H1 (cell line): ENCODE data around the gene FAF2. TPM values are rescaled to one million over a fixed set of nuclear protein-coding genes. Genes with fewer than 3 reads are reported as not detected.

ENCODE experiments used
- CTCF ChIA-PET: fragments of 300-600 bp; sonication (Branson Sonifier 250); formaldehyde crosslinking; loops from one replicate; lab custom pipeline; 2021; ENCODE audit not compliant: partially characterized antibody; lab: Charles Lee
- POLR2A ChIA-PET: fragments of 300-600 bp; sonication (Branson Sonifier 250); formaldehyde crosslinking; loops from one replicate; lab custom pipeline; 2021; ENCODE audit warnings: inconsistent platforms; ENCODE audit not compliant: partially characterized antibody; lab: Charles Lee
- DNase-seq, 2 experiments: peaks; one replicate each; pipeline versions ENCODE4 v3.0.0 to v3.0.0-alpha.2; 2010 to 2022; ENCODE audit warnings: low spot score in 2 of 2, low read depth in 1 of 2, mixed read lengths in 1 of 2
- FAIRE-seq: peaks from 2 replicates; lab custom pipeline; 2011; peaks lifted over from hg19 to GRCh38; lab: Jason Lieb, UNC
- H2AFZ ChIP-seq: 2 replicates; pipeline ENCODE4 v1.8.1; 2012; ENCODE audit warnings: low read length, inconsistent platforms
- H2AK5ac ChIP-seq: 2 replicates; pipeline ENCODE4 v1.6.1; 2013; ENCODE audit warnings: low read depth, low read length
- H2BK120ac ChIP-seq: replicated peaks from 2 replicates; pipeline ENCODE3; 2013; ENCODE audit warnings: low read depth, low read length, inconsistent platforms
- H2BK12ac ChIP-seq: 2 replicates; pipeline ENCODE4 v1.6.1; 2013; ENCODE audit warnings: low read depth, low read length
- H2BK15ac ChIP-seq: 2 replicates; pipeline ENCODE4 v1.6.1; 2013; ENCODE audit warnings: low read length
- H2BK20ac ChIP-seq: 2 replicates; pipeline ENCODE4 v1.6.1; 2013; ENCODE audit warnings: low read length
- H2BK5ac ChIP-seq: 2 replicates; pipeline ENCODE4 v1.6.1; 2013; ENCODE audit warnings: low read depth, low read length
- H3K14ac ChIP-seq: 2 replicates; pipeline ENCODE4 v1.6.1; 2013; ENCODE audit warnings: inconsistent platforms; ENCODE audit not compliant: insufficient read length
- H3K18ac ChIP-seq: 2 replicates; pipeline ENCODE4 v1.6.1; 2013; ENCODE audit warnings: low read length; ENCODE audit errors: extremely low read depth
- H3K23ac ChIP-seq: 2 replicates; pipeline ENCODE4 v1.6.1; 2013; ENCODE audit warnings: inconsistent platforms; ENCODE audit not compliant: insufficient read length
- H3K23me2 ChIP-seq: 2 replicates; pipeline ENCODE4 v1.6.1; 2013; ENCODE audit warnings: low read depth, low read length
- H3K27ac ChIP-seq: 2 replicates; pipeline ENCODE4 v1.6.1; 2011; ENCODE audit warnings: low read depth, low read length, inconsistent platforms
- H3K27me3 ChIP-seq, 4 experiments: replicated peaks in 1 of 4; 1 replicate in 1 of 4; 2 replicates in 3 of 4; pipeline versions ENCODE4 v1.6.1 to v1.8.1; 2011 to 2013; ENCODE audit warnings: low read length in 3 of 4, mild to moderate bottlenecking in 3 of 4, inconsistent platforms in 2 of 4, mixed read lengths in 2 of 4, moderate library complexity in 1 of 4; ENCODE audit not compliant: control insufficient read depth in 3 of 4, insufficient read depth in 3 of 4; ENCODE audit errors: extremely low read depth in 1 of 4
- H3K36me3 ChIP-seq, 4 experiments: 2 replicates each; pipeline versions ENCODE4 v1.6.1 to v1.8.1; 2011 to 2013; ENCODE audit warnings: mild to moderate bottlenecking in 4 of 4, low read length in 3 of 4, moderate library complexity in 2 of 4, control low read depth in 1 of 4, inconsistent platforms in 1 of 4; ENCODE audit not compliant: insufficient read depth in 4 of 4, control insufficient read depth in 2 of 4
- H3K4ac ChIP-seq: replicated peaks from 2 replicates; pipeline ENCODE3; 2013; ENCODE audit warnings: low read length, low read depth, mixed read lengths, inconsistent platforms; ENCODE audit not compliant: insufficient read length
- H3K4me1 ChIP-seq, 4 experiments: replicated peaks in 1 of 4; 1 replicate in 1 of 4; 2 replicates in 3 of 4; pipeline versions ENCODE4 v1.6.1 to v1.8.1; 2011 to 2013; ENCODE audit warnings: low read length in 3 of 4, inconsistent platforms in 2 of 4, mixed read lengths in 1 of 4; ENCODE audit not compliant: insufficient read depth in 4 of 4, control insufficient read depth in 3 of 4
- H3K4me2 ChIP-seq, 2 experiments: 2 replicates each; pipeline versions ENCODE4 v1.6.1 to v1.8.1; 2011 to 2013; ENCODE audit warnings: low read depth in 2 of 2, low read length in 2 of 2, control low read depth in 1 of 2, inconsistent platforms in 1 of 2, mild to moderate bottlenecking in 1 of 2; ENCODE audit not compliant: insufficient read depth in 1 of 2
- H3K4me3 ChIP-seq, 4 experiments: fragments of 200-600, 300-600 bp in 1 of 4; sonication (generic), shearing (Covaris generic), sonication (Bioruptor Twin) in 1 of 4; 2 replicates each; pipeline versions ENCODE4 v1.5.1 to v1.8.1; 2011 to 2016; ENCODE audit warnings: low read length in 4 of 4, low read depth in 3 of 4, control low read depth in 2 of 4, inconsistent platforms in 2 of 4, mild to moderate bottlenecking in 2 of 4, mixed read lengths in 1 of 4, moderate library complexity in 1 of 4; ENCODE audit not compliant: insufficient read depth in 2 of 4; ENCODE audit errors: extremely low read depth in 1 of 4
- H3K56ac ChIP-seq: replicated peaks from 2 replicates; pipeline ENCODE3; 2013; ENCODE audit warnings: low read depth, mild to moderate bottlenecking, mixed read lengths, low read length, inconsistent platforms; ENCODE audit not compliant: insufficient read length
- H3K79me1 ChIP-seq: 2 replicates; pipeline ENCODE4 v1.6.1; 2013; ENCODE audit warnings: low read depth, low read length, control low read depth
- H3K79me2 ChIP-seq, 2 experiments: 2 replicates each; pipeline versions ENCODE4 v1.6.1 to v1.8.1; 2012 to 2013; ENCODE audit warnings: low read length in 2 of 2, mild to moderate bottlenecking in 2 of 2, inconsistent platforms in 1 of 2; ENCODE audit not compliant: insufficient read depth in 2 of 2, control insufficient read depth in 1 of 2
- H3K9ac ChIP-seq, 4 experiments: replicated peaks in 1 of 4; 1 replicate in 1 of 4; 2 replicates in 3 of 4; pipeline versions ENCODE4 v1.6.1 to v1.8.1; 2011 to 2013; ENCODE audit warnings: low read depth in 3 of 4, low read length in 3 of 4, control low read depth in 2 of 4, mild to moderate bottlenecking in 2 of 4, moderate library complexity in 2 of 4, inconsistent platforms in 1 of 4; ENCODE audit errors: extremely low read depth in 1 of 4
- H3K9me3 ChIP-seq, 2 experiments: 2 replicates each; pipeline versions ENCODE4 v1.6.1 to v1.8.1; 2012 to 2013; ENCODE audit warnings: mild to moderate bottlenecking in 2 of 2, moderate library complexity in 2 of 2, control low read depth in 1 of 2, inconsistent platforms in 1 of 2, low read depth in 1 of 2, low read length in 1 of 2, mixed read lengths in 1 of 2; ENCODE audit not compliant: insufficient read depth in 2 of 2
- H4K20me1 ChIP-seq, 2 experiments: replicated peaks in 1 of 2; 2 replicates each; pipeline versions ENCODE3 to v1.8.1; 2011 to 2013; ENCODE audit warnings: inconsistent platforms in 2 of 2, low read length in 2 of 2, mild to moderate bottlenecking in 1 of 2; ENCODE audit not compliant: insufficient read depth in 2 of 2, control insufficient read depth in 1 of 2
- H4K5ac ChIP-seq: 2 replicates; pipeline ENCODE4 v1.6.1; 2013; ENCODE audit warnings: low read length, low read depth, mixed read lengths, inconsistent platforms; ENCODE audit not compliant: insufficient read length
- H4K8ac ChIP-seq: 2 replicates; pipeline ENCODE4 v1.8.0; 2013; ENCODE audit warnings: mild to moderate bottlenecking, moderate library complexity, low read length, inconsistent platforms; ENCODE audit not compliant: insufficient read depth; ENCODE audit errors: extremely low read depth
- H4K91ac ChIP-seq: replicated peaks from 2 replicates; pipeline ENCODE3; 2013; ENCODE audit warnings: low read length, mixed read lengths, inconsistent platforms; ENCODE audit not compliant: insufficient read length
- BRCA1 ChIP-seq: IDR thresholded peaks from 2 replicates; pipeline ENCODE4 v1.6.1; 2012; ENCODE audit warnings: low read depth, low read length, improper control_type of control experiment
- WGBS, 2 experiments: shearing (Covaris generic) in 1 of 2; methylation state at CpG; one replicate each; pipeline versions ENCODE4 v1.1.6 to v1.1.7; 2013 to 2015; ENCODE audit warnings: low lambda C conversion rate in 2 of 2, mixed read lengths in 2 of 2, inconsistent platforms in 1 of 2, low coverage in 1 of 2, missing lambda C conversion rate in 1 of 2; ENCODE audit not compliant: insufficient replicate concordance in 2 of 2, insufficient coverage in 1 of 2, insufficient read length in 1 of 2; ENCODE audit errors: extremely low coverage in 1 of 2, missing lambda C conversion rate in 1 of 2; 5-methylcytosine and 5-hydroxymethylcytosine counted together
- polyA plus RNA-seq, 7 experiments: library from polyadenylated mRNA; depleted of rRNA in 3 of 7; stranded (reverse) in 5 of 7; unstranded in 2 of 7; fragments of >200 nt in 5 of 7; fragments of 200-250 nt in 2 of 7; gene quantifications; 1 replicate in 5 of 7; 2 replicates in 1 of 7; 4 replicates in 1 of 7; pipeline versions ENCODE4 v1.2.1 to v1.2.3, GENCODE V29; 2011 to 2013; ENCODE audit warnings: missing spikeins in 2 of 7, mixed read lengths in 2 of 7
- total RNA-seq: library from RNA; stranded (reverse); fragmentation: NEBNext Ultra II Directional; extraction: Animal tissue kit (Norgen Biotek cat#: 25700); gene quantifications from 2 replicates; pipeline ENCODE4 v1.2.1, GENCODE V29; 2021

Gene FAF2
- total and polyA plus RNA-seq, 2 of the 8 experiments (the other 6 are each of a cell fraction or from before 2014, with no cell fraction given), result 20.8 to 35.8 TPM

- peak overlapping the region; percentile 79; the same call in 1 of the 2 replicates for H2AK5ac ChIP-seq
- H4K20me1 ChIP-seq, result peaks cover 0 to 1% of the 10 kb centered on the region in 2 experiments
- no peak overlapping the region for H3K14ac ChIP-seq
- H3K4me3 ChIP-seq, result peak overlapping the region; percentile 66 to 81 (median 71)
- H3K79me2 ChIP-seq, result no peaks in the 10 kb centered on the region
- ChIA-PET POLR2A (interaction anchor here (0.6 to 21.1 kb wide), 18 partner anchors 7 to 625 kb away, joined by 3 to 458 read pairs (median 4); partner anchors contain the start of genes CLTB, HIGD2A, NOP16 and RNF44), CTCF (interaction anchor here (0.6 to 3.7 kb wide), 12 partner anchors 9 to 176 kb away, joined by 3 to 27 read pairs (median 4); no protein-coding TSS in a partner anchor)
- H3K4me1 ChIP-seq, result peaks cover 9 to 18% (median 18%) of the 10 kb centered on the region in 4 experiments
- peak overlapping the region; percentile 91 to 93 for H3K4me2 ChIP-seq
- H2AFZ ChIP-seq, result no peak overlapping the region; the same call in 1 of the 2 replicates
- peaks cover 11% of the 10 kb centered on the region; the same call in 1 of the 2 replicates for H3K23me2 ChIP-seq
- 3% methylated on average over 62 of the region's 110 CpGs; no CpG with 5 or more reads in 1 of the 2 experiments for WGBS, 2 experiments
- no peak for FAIRE-seq
- H2BK5ac ChIP-seq, result peak overlapping the region; percentile 77; the same call in 1 of the 2 replicates
- H4K91ac ChIP-seq, result peak overlapping the region; percentile 22
- H4K5ac ChIP-seq, result no peak overlapping the region
- no peaks in the 10 kb centered on the region for H3K9me3 ChIP-seq
- peaks cover 2% of the 10 kb centered on the region; the same call in 1 of the 2 replicates for H3K79me1 ChIP-seq
- H3K23ac ChIP-seq, result no peak overlapping the region
- DNase-seq, result peak in 1 of 2 experiments; percentile 84
- no peak overlapping the region for H2BK120ac ChIP-seq
- H3K36me3 ChIP-seq, result no peaks in the 10 kb centered on the region
- no peak overlapping the region for H2BK15ac ChIP-seq
- peak overlapping the region; percentile 55; the same call in 1 of the 2 replicates for H3K18ac ChIP-seq
- peak overlapping the region; percentile 3 for H3K56ac ChIP-seq
- peak overlapping the region in 3 of 4 experiments; percentile 55 to 60 (median 59); a peak in 5 of 7 replicates for H3K9ac ChIP-seq
- H3K4ac ChIP-seq, result peak overlapping the region; percentile 1
- H3K27ac ChIP-seq, result peak overlapping the region; percentile 51; the same call in 1 of the 2 replicates
- no peaks in the 10 kb centered on the region; a peak in 1 of 7 replicates for H3K27me3 ChIP-seq
- H2BK20ac ChIP-seq, result no peak overlapping the region
- H2BK12ac ChIP-seq, result 0 out of 2 replicates have a peak overlapping the region, but pooled peaks have one; percentile 56
- H4K8ac ChIP-seq, result no peak overlapping the region; the same call in 1 of the 2 replicates
- TF ChIP-seq BRCA1, result no peak
Observed at GRCh38 chr5:176542596-176543427, 94.6 kb downstream of the FAF2 start.
